K562 (cell line): ENCODE measurements around the gene BCAS1. TPM values are rescaled to one million over a fixed set of nuclear protein-coding genes. Genes with fewer than 3 reads are reported as not detected.
A peak's percentile ranks its signal among the peaks of the same experiment; 100 is the strongest.

Experiments
- ATAC-seq: fragments of 200-7000 bp; cut with Tn5 transposase; 3 replicates; pipeline ENCODE4 v1.9.1; 2020; ENCODE audit warnings: moderate library complexity
- BruUV-seq: library from RNA; stranded (reverse); fragments of 400-500 nt; replicated peaks from 2 replicates; lab custom pipeline; 2021; lab: Mats Ljungman, UMichigan
- CTCF ChIA-PET: fragments of 300-600 bp; formaldehyde crosslinking; extraction: SDS; loops from one replicate; lab custom pipeline; 2021; ENCODE audit warnings: low intra/inter-chr PET ratio; lab: Yijun Ruan, JAX
- POLR2A ChIA-PET: fragments of 300-600, 350-650 bp; sonication (Branson Sonifier 250); formaldehyde crosslinking; extraction: SDS; loops from one replicate; lab custom pipeline; 2021; ENCODE audit warnings: antibody characterized with exemption, inconsistent platforms; lab: Yijun Ruan, JAX
- DNase-seq, 4 experiments: peaks; one replicate each; pipeline versions ENCODE4 v3.0.0 to v3.0.0-alpha.2; 2011 to 2018; ENCODE audit warnings: low spot score in 3 of 4, mixed read lengths in 3 of 4; ENCODE audit errors: extremely low read depth in 1 of 4
- FAIRE-seq: peaks from 2 replicates; lab custom pipeline; 2011; peaks lifted over from hg19 to GRCh38; lab: Jason Lieb, UNC
- H2AFZ ChIP-seq: 2 replicates; pipeline ENCODE4 v1.6.0; 2011; ENCODE audit warnings: low read depth, low read length, control low read depth, inconsistent platforms
- H3K27ac ChIP-seq: fragments of 200-600 bp; 3 replicates; pipeline ENCODE4 v1.8.0; 2011; ENCODE audit warnings: low read depth, mild to moderate bottlenecking, control low read depth, inconsistent platforms, low read length, moderate library complexity, mixed read lengths; ENCODE audit errors: extremely low read depth
- H3K27me3 ChIP-seq, 2 experiments: fragments of 300-600 bp in 1 of 2; 2 replicates in 1 of 2; 3 replicates in 1 of 2; pipeline versions ENCODE4 v1.6.0 to v1.8.0; 2011; ENCODE audit warnings: inconsistent platforms in 2 of 2, low read length in 2 of 2, mild to moderate bottlenecking in 1 of 2, mixed read lengths in 1 of 2, moderate library complexity in 1 of 2; ENCODE audit not compliant: control insufficient read depth in 2 of 2, insufficient read depth in 2 of 2
- H3K36me3 ChIP-seq: fragments of 300-600 bp; 3 replicates; pipeline ENCODE4 v1.8.0; 2011; ENCODE audit warnings: mild to moderate bottlenecking, low read length, inconsistent platforms; ENCODE audit not compliant: control insufficient read depth, insufficient read depth
- H3K4me1 ChIP-seq, 2 experiments: fragments of 200-600 bp in 1 of 2; replicated peaks in 1 of 2; 2 replicates in 1 of 2; 3 replicates in 1 of 2; pipeline versions ENCODE4 v1.5.1 to v1.8.0; 2011; ENCODE audit warnings: inconsistent platforms in 2 of 2, low read length in 2 of 2, mild to moderate bottlenecking in 1 of 2, mixed read lengths in 1 of 2, moderate library complexity in 1 of 2; ENCODE audit not compliant: control insufficient read depth in 2 of 2, insufficient read depth in 2 of 2
- H3K4me2 ChIP-seq: 2 replicates; pipeline ENCODE4 v1.6.1; 2011; ENCODE audit warnings: low read length, control low read depth, inconsistent platforms, mixed read lengths; ENCODE audit not compliant: insufficient read depth
- H3K4me3 ChIP-seq: fragments of 200-600 bp; sonication (generic), shearing (Covaris generic); 2 replicates; pipeline ENCODE4 v1.5.1; 2016; ENCODE audit warnings: control low read depth, inconsistent platforms
- H3K79me2 ChIP-seq: fragments of 200-600 bp; 3 replicates; pipeline ENCODE4 v1.8.0; 2011; ENCODE audit warnings: low read length, inconsistent platforms; ENCODE audit not compliant: control insufficient read depth, insufficient read depth
- H3K9ac ChIP-seq, 2 experiments: 2 replicates each; pipeline versions ENCODE4 v1.6.0 to v1.6.1; 2011; ENCODE audit warnings: low read depth in 2 of 2, low read length in 2 of 2, control low read depth in 1 of 2, inconsistent platforms in 1 of 2, mild to moderate bottlenecking in 1 of 2, mixed read lengths in 1 of 2; ENCODE audit not compliant: insufficient read depth in 1 of 2
- H3K9me1 ChIP-seq: one replicate; pipeline ENCODE4 v1.6.0; 2011; ENCODE audit warnings: inconsistent platforms, mild to moderate bottlenecking, low read length, moderate library complexity; ENCODE audit not compliant: control insufficient read depth, insufficient read depth
- H3K9me3 ChIP-seq: replicated peaks from 2 replicates; pipeline ENCODE4 v1.5.1; 2011; ENCODE audit warnings: low read depth, low read length, inconsistent platforms; ENCODE audit not compliant: control insufficient read depth, insufficient read depth
- H4K20me1 ChIP-seq: replicated peaks from 2 replicates; pipeline ENCODE4 v1.6.1; 2011; ENCODE audit warnings: low read length, inconsistent platforms, mixed read lengths; ENCODE audit not compliant: control insufficient read depth, insufficient read depth
- NFE2 ChIP-seq: IDR thresholded peaks from 2 replicates; pipeline ENCODE4 v1.6.1; 2014; ENCODE audit warnings: antibody characterized with exemption, low read depth
- ZBTB11 ChIP-seq, 3 experiments: fragments of 200-800 bp in 1 of 3; fragments of 250-450 bp in 1 of 3; fragments of 450-650 bp in 1 of 3; sonication (Bioruptor Pico) in 1 of 3; sonication (Bioruptor generic) in 1 of 3; formaldehyde crosslinking in 1 of 3; IDR thresholded peaks; 2 replicates each; pipeline versions ENCODE4 v1.6.1 to v1.8.0; 2016 to 2022; ENCODE audit warnings: mild to moderate bottlenecking in 2 of 3, missing genetic modification characterization in 2 of 3, missing compliant biosample characterization in 1 of 3, moderate library complexity in 1 of 3
- WGBS: fragments of 100-300 bp; shearing (Covaris generic); methylation state at CpG from one replicate; pipeline ENCODE4 v1.1.6; 2016; ENCODE audit warnings: low coverage, mixed read lengths; ENCODE audit not compliant: insufficient coverage; ENCODE audit errors: missing lambda C conversion rate; 5-methylcytosine and 5-hydroxymethylcytosine counted together
- in situ Hi-C: fragments of 300-500 bp; cut with MboI; formaldehyde crosslinking; loops from 4 replicates; pipeline ENCODE4 v1.15.0; 2018; ENCODE audit warnings: inconsistent platforms, mixed read lengths
- intact Hi-C: fragments of 100-400 bp; cut with micrococcal nuclease; formaldehyde crosslinking; loops from 2 replicates; pipeline ENCODE4 v1.14.2; 2022
- polyA plus RNA-seq, 8 experiments: library from polyadenylated mRNA; depleted of rRNA in 4 of 8; stranded (reverse) in 5 of 8; unstranded in 3 of 8; fragments of >200 nt; fragmentation: Nextera tagmentation in 2 of 8; fragmentation: Illumina TruSeq in 1 of 8; extraction: Ambion mirVana in 2 of 8; extraction: Trizol in 1 of 8; gene quantifications; 2 replicates each; pipeline versions ENCODE4 v1.2.1 to v1.2.3, GENCODE V29; 2011 to 2014; ENCODE audit warnings: inconsistent platforms in 1 of 8, missing spikeins in 1 of 8
- total RNA-seq, 7 experiments: library from RNA; depleted of rRNA in 6 of 7; stranded (reverse); fragments of >200 nt in 6 of 7; fragmentation: Illumina TruSeq in 2 of 7; extraction: Trizol in 2 of 7; gene quantifications; 2 replicates each; pipeline versions ENCODE4 v1.2.1 to v1.2.3, GENCODE V29; 2011 to 2021; ENCODE audit warnings: low replicate concordance in 1 of 7

The BCAS1 gene
- total and polyA plus RNA-seq, 9 of the 15 experiments (the other 6 are each of a cell fraction or from before 2014, with no cell fraction given) = 0.18 to 2.3 (median 0.93) TPM

GRCh38 chr20:54076259-54076658, 5.9 kb upstream of the BCAS1 start:
- H3K4me1 ChIP-seq = no peaks in the 10 kb centered on the region; a peak in 1 of 5 replicates
- ChIA-PET POLR2A (no interaction called here), CTCF (no interaction called here)
- TF ChIP-seq NFE2 (no peak), ZBTB11 (CRISPR knock-in tag; IDR thresholded peaks at IDR 0.05) (peak in 1 of 3 experiments; percentile 89; a peak in 1 of 6 replicates)
- H3K4me3 ChIP-seq = no peak overlapping the region
- H2AFZ ChIP-seq = no peak overlapping the region
- in situ Hi-C loops = no loop called here
- H3K27me3 ChIP-seq = peaks cover 2 to 11% of the 10 kb centered on the region in 2 experiments; a peak in 2 of 5 replicates
- no peak overlapping the region for H3K9ac ChIP-seq
- FAIRE-seq (no peak), DNase-seq (no peak), ATAC-seq (no peak)
- H3K9me1 ChIP-seq = no peaks in the 10 kb centered on the region
- 10% methylated on average over 3 of the region's 3 CpGs for WGBS
- intact Hi-C loops = no loop called here
- H3K9me3 ChIP-seq = peaks cover 1% of the 10 kb centered on the region; the same call in 1 of the 2 replicates
- H3K79me2 ChIP-seq = no peaks in the 10 kb centered on the region
- no peaks in the 10 kb centered on the region for H4K20me1 ChIP-seq
- no peak overlapping the region for H3K4me2 ChIP-seq
- H3K27ac ChIP-seq = no peak overlapping the region
- no TSS peak for BruUV-seq
- no peaks in the 10 kb centered on the region for H3K36me3 ChIP-seq
